ENCODE data around the gene CEACAM18.

The CEACAM18 gene

DNA sequence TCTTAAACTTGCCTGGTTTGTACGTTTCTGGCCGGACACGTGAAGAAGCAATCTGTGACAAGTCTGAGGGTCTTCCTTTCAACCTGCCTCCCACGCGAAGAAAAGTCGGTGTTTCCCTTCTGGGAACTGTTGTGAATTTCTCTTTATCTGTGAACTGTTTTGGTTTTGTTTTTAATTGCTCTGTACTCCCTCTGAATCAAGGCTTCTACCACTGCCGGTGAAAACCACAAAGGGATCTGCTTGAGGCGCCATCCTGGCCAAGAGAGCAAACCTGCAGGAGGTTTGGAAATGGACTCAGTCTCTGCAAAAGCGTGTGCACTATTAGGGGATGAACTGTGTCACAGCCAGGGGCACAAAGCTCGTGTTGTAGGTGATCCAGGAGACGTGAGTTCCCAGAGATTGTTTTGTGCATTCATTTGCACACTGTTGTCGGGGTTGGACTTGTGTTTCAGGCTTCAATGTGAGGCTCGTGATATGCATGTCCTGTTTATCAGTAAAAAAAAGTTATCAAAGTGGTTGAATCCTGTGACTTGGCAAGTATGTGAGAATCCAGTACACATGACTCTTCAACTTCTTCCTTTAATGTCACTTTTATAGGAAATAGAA, 29.8 kb upstream of the CEACAM18 start:
- no peak overlapping the region for H3K4me2 ChIP-seq (ENCODE audit: low read length)
- no peak overlapping the region for H3K9ac ChIP-seq (ENCODE audit: low read depth, low read length)
- no peaks in the 10 kb centered on the region for H3K27me3 ChIP-seq (ENCODE audit: control insufficient read depth, insufficient read depth, low read length)
- no peaks in the 10 kb centered on the region for H3K4me1 ChIP-seq (ENCODE audit: control insufficient read depth, insufficient read depth, low read length)
- no peaks in the 10 kb centered on the region for H3K36me3 ChIP-seq (ENCODE audit: insufficient read depth, low read length)
- peaks cover 11% of the 10 kb centered on the region for H3K9me3 ChIP-seq (replicated peaks; ENCODE audit: low read length)
- H3K4me3 ChIP-seq (ENCODE audit: low read length) = no peak overlapping the region

DNA sequence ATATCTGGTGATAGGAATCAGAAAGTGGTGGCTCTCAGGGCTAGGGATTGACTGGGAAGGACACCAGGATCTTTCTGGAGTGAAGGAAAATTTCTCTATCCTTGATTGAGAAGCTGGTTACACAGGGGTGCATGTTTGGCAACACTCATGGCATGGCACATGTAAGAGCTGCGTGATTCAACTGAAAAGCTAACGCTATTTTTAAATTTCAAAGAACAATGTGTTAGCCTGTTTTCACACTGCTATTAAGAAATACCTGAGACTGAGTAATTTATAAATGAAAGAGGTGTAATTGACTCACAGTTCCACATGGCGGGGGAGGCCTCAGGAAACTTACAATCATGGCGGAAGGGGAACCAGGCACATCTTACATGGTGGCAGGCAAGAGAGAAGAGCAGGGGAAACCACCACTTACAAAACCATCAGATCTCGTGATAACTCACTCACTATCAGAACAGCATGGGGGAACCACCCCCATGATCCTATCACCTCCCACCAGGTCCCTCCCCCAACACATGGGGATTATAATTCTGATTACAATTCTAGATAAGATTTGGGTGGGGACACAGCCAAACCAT, 27.5 kb upstream of the CEACAM18 start:
- Histone ChIP-seq H3K36me3 (ENCODE audit: insufficient read depth, low read length) (no peaks in the 10 kb centered on the region), H3K27me3 (ENCODE audit: control insufficient read depth, insufficient read depth, low read length) (no peaks in the 10 kb centered on the region), H3K4me1 (ENCODE audit: control insufficient read depth, insufficient read depth, low read length) (no peaks in the 10 kb centered on the region), H3K9ac (ENCODE audit: low read depth, low read length) (no peak overlapping the region), H3K4me2 (ENCODE audit: low read length) (no peak overlapping the region), H3K4me3 (ENCODE audit: low read length) (no peak overlapping the region), H3K9me3 (replicated peaks; ENCODE audit: low read length) (peaks cover 11% of the 10 kb centered on the region)

DNA sequence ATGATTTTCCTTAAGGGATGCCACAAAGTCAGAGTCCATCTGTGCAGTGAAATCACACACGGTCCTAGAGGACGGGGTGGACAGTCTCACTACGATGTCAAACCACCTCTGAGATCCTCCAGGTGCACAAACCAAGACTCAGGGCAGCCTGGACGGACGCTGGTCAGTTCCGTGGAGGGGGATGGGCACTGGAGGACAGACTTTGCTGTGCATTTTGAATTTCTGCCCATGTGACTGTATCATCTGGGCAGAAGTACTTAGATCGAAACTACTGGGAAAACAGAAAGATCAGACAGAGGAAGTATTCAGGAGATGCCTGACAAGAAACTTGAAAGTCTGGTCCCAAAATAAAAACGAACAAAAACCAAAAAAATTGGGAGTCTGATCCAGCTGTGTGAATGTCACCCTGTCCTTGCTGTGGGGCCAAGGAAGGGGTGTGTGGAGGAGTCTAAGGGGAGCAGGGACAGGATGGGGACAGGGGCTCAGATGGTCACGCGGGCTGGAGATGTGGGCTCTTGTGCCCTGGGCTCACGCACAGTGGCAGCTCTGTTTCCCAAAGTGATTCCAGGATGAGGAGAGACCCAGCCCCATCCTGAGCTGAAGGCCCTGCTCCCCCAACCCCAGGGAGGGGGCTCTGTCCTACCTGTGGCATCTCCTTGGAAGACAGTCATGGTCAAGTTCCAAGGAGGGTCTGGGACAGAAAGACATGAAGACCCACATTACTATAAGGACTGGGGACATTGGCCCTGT, 21.6 kb upstream of the CEACAM18 start:
- Histone ChIP-seq H3K36me3 (ENCODE audit: insufficient read depth, low read length) (no peaks in the 10 kb centered on the region), H3K9ac (ENCODE audit: low read depth, low read length) (no peak overlapping the region), H3K27me3 (ENCODE audit: control insufficient read depth, insufficient read depth, low read length) (no peaks in the 10 kb centered on the region), H3K4me3 (ENCODE audit: low read length) (no peak overlapping the region), H3K9me3 (replicated peaks; ENCODE audit: low read length) (no peaks in the 10 kb centered on the region), H3K4me1 (ENCODE audit: control insufficient read depth, insufficient read depth, low read length) (no peaks in the 10 kb centered on the region), H3K4me2 (ENCODE audit: low read length) (no peak overlapping the region)

DNA sequence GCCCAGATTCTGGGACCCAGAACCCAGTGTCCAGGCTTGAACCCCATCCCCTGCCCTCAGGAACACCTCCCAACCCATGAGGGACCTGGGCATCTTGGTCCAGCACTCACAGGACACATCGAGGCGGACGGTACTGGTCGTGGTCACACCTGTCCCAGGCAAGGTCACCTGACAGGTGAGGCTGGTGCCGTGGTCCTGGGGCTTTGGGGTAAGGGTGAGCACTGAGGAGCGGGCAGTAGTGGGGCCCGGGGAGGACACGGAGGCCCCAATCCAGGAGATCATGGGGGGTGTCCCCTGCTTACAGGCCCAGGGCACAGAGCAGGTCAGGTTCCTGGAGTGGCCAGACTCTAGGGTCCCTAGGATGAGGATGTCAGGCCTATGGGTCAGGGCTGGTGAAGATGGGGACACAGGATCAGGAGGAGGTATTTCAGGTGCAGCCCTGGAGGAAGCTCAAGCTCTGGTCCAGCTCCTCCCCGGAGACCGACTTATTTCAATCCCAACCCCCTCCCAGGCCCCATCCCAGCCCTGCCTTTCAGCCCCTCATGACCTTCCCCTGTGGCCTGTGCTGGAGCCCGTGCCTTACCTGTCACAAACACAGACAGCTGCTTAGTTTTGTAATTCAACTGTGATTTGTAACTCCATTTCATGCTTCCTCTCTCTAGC, 20.9 kb upstream of the CEACAM18 start:
- Histone ChIP-seq H3K36me3 (ENCODE audit: insufficient read depth, low read length) (no peaks in the 10 kb centered on the region), H3K4me2 (ENCODE audit: low read length) (no peak overlapping the region), H3K4me3 (ENCODE audit: low read length) (no peak overlapping the region), H3K4me1 (ENCODE audit: control insufficient read depth, insufficient read depth, low read length) (no peaks in the 10 kb centered on the region), H3K9ac (ENCODE audit: low read depth, low read length) (no peak overlapping the region), H3K27me3 (ENCODE audit: control insufficient read depth, insufficient read depth, low read length) (no peaks in the 10 kb centered on the region), H3K9me3 (replicated peaks; ENCODE audit: low read length) (no peaks in the 10 kb centered on the region)

DNA sequence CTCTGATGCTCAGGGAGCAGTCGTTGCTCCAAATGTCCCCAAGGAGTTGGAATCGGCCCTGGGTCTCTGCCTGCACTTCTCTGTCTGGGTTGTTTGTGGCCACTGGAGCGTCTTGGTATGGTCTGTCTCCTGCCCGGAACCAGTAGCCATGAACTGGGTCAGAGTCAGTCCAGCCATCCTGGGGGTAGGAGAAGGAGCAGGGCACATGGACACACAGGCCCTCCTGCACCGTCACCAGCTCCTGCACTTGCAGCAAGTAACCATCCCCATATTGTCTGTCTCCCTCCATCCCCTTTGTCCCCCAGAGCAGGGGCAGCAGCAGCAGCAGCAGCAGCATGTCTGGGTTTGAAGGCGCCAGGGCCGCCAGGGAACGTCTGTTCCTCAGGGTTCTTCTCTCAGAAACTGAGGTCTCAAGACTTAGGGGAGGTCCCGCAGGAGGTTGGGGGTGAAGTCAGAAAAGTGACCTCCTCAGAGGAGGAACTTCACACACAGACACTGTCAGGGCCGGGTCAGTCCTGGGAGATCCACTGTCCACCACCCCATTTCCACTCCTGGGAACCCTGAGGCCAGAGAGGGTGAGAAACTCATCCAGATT, 20.2 kb upstream of the CEACAM18 start, which contains the start of gene SIGLEC8:
SIGLEC8 (minus strand) TSS at position 404 of the 595 bp plus-strand sequence; CDS start at position 337, 67 bp downstream.
- Histone ChIP-seq H3K4me3 (ENCODE audit: low read length) (no peak within 1 kb of the TSS), H3K27me3 (ENCODE audit: control insufficient read depth, insufficient read depth, low read length) (no peaks in the 10 kb centered on the region), H3K9me3 (replicated peaks; ENCODE audit: low read length) (no peaks in the 10 kb centered on the region), H3K9ac (ENCODE audit: low read depth, low read length) (no peak within 1 kb of the TSS), H3K4me1 (ENCODE audit: control insufficient read depth, insufficient read depth, low read length) (no peaks in the 10 kb centered on the region), H3K4me2 (ENCODE audit: low read length) (no peak within 1 kb of the TSS), H3K36me3 (ENCODE audit: insufficient read depth, low read length) (no peaks in the 10 kb centered on the region)

DNA sequence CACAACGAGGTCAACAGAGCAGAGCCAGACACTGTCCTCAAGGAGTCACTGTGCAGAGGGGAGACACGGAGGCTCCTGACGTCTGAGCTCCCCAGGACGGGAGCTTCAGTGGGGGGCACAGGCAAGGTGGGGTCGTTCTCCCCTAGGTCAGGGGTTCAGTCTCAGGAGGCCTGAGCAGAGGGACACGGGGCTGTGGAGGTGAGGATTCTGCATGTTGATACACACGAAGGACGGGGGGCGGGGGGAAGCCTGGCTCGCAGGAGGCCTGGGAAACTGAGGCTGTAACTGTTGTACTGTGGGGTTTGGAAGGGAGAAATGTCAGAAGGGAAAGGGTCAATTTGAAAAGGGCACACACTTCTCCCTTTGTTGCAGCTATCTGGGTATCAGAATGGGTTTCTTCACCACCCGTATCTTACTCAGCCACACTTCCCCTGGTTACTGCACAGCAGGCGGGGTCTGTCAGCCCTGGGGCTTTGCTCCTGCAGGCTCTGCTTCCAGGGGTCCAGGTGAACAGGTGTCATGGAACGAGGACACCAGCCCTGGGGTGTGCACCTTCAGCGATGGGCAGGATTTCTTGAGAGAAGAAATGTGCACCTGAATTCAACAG, 19.3 kb upstream of the CEACAM18 start:
- no peak overlapping the region for H3K9ac ChIP-seq (ENCODE audit: low read depth, low read length)
- H3K4me2 ChIP-seq (ENCODE audit: low read length) = no peak overlapping the region
- no peaks in the 10 kb centered on the region for H3K4me1 ChIP-seq (ENCODE audit: control insufficient read depth, insufficient read depth, low read length)
- H3K9me3 ChIP-seq (replicated peaks; ENCODE audit: low read length) = no peaks in the 10 kb centered on the region
- H3K4me3 ChIP-seq (ENCODE audit: low read length) = no peak overlapping the region
- no peaks in the 10 kb centered on the region for H3K27me3 ChIP-seq (ENCODE audit: control insufficient read depth, insufficient read depth, low read length)
- no peaks in the 10 kb centered on the region for H3K36me3 ChIP-seq (ENCODE audit: insufficient read depth, low read length)

DNA sequence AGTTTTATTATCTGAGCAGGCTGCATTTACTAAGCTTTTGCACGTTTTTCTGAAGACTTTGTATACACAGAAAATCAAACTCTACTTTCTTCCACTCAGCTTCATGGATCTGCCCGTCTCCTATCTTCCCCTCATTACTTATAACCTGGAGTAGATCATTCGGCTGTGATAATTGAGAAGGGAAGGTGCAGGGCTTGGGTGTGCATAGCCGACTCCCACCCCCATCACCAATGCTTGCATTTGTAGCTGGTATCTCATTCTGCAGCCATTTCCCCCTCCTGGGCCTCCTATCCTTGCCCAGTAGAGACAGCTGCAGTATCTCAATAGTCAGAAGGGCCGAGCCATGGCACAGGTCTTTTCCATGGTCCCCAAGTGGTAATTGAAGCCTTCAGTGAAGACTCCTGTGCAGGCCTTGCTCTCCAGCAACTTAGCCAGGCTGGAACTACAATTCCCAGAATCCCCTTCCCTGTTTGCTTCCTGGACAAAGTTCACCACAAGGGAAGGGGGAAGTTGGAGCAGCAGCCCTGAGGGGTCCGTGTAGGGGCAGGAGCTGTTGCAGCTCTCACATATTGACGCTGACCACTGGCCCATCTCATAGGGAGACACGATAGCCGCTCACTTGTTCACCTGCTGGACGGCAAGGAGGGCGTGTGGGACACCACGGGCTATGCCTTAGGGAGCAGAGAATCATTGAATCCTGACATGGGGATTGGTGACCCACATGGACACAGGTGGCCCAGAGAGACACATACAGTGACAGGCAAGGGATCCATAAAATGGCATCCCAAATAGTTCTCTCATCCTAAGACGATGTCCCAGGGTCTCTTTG, 18.0 kb upstream of the CEACAM18 start:
- H3K9me3 ChIP-seq (replicated peaks; ENCODE audit: low read length) = no peaks in the 10 kb centered on the region
- no peaks in the 10 kb centered on the region for H3K36me3 ChIP-seq (ENCODE audit: insufficient read depth, low read length)
- H3K4me3 ChIP-seq (ENCODE audit: low read length) = peak overlapping the region; percentile 42
- H3K4me1 ChIP-seq (ENCODE audit: control insufficient read depth, insufficient read depth, low read length) = no peaks in the 10 kb centered on the region
- no peaks in the 10 kb centered on the region for H3K27me3 ChIP-seq (ENCODE audit: control insufficient read depth, insufficient read depth, low read length)
- H3K9ac ChIP-seq (ENCODE audit: low read depth, low read length) = no peak overlapping the region
- peak overlapping the region; percentile 20 for H3K4me2 ChIP-seq (ENCODE audit: low read length)

DNA sequence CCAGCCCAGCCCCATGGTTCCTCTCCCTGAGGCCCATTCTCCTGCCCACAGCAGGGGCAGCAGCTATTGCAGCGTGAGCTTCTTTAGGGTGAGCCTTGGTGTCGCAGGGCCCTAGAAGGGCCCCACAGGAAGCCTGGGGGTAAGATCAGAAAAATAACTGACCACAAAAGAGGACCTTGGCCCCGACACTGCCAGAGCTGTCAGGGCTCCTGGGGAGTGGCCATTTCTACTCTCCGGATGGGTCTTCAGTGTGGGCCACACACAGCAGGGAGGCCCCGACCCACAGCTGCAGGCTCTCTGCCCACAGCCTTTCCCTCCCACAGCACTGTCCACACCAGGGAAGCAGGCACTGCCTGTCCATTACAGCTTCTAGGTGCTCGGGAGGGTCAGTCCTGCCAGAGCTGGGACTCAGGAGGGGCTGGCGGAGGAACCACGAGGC, 16.6 kb upstream of the CEACAM18 start:
- H3K4me3 ChIP-seq (ENCODE audit: low read length) = no peak overlapping the region
- H3K4me1 ChIP-seq (ENCODE audit: control insufficient read depth, insufficient read depth, low read length) = no peaks in the 10 kb centered on the region
- H3K36me3 ChIP-seq (ENCODE audit: insufficient read depth, low read length) = no peaks in the 10 kb centered on the region
- no peak overlapping the region for H3K9ac ChIP-seq (ENCODE audit: low read depth, low read length)
- no peaks in the 10 kb centered on the region for H3K27me3 ChIP-seq (ENCODE audit: control insufficient read depth, insufficient read depth, low read length)
- H3K9me3 ChIP-seq (replicated peaks; ENCODE audit: low read length) = no peaks in the 10 kb centered on the region
- H3K4me2 ChIP-seq (ENCODE audit: low read length) = no peak overlapping the region

DNA sequence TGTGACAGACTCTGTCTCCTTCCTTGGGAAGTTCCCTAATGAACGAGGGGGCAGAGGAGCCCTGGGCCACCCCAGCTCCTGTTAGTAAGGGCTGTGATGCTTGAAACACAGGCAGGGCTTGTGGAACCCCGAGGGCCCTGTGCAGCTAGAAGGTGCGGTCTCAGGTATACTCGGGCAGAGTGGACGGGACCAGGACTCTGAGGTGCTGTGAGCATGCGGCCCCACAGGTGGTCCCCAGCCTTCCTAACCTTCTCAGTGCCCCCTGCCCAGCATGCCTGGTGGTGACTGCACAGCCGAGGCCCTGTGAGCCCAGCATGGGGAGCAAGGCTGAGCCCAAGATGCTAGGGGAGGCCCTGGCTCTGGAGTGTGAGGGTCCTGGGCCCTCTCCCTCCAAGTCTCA, 16.1 kb upstream of the CEACAM18 start:
- H3K36me3 ChIP-seq (ENCODE audit: insufficient read depth, low read length) = no peaks in the 10 kb centered on the region
- no peak overlapping the region for H3K9ac ChIP-seq (ENCODE audit: low read depth, low read length)
- no peak overlapping the region for H3K4me3 ChIP-seq (ENCODE audit: low read length)
- no peaks in the 10 kb centered on the region for H3K9me3 ChIP-seq (replicated peaks; ENCODE audit: low read length)
- H3K4me2 ChIP-seq (ENCODE audit: low read length) = no peak overlapping the region
- H3K4me1 ChIP-seq (ENCODE audit: control insufficient read depth, insufficient read depth, low read length) = no peaks in the 10 kb centered on the region
- H3K27me3 ChIP-seq (ENCODE audit: control insufficient read depth, insufficient read depth, low read length) = no peaks in the 10 kb centered on the region

DNA sequence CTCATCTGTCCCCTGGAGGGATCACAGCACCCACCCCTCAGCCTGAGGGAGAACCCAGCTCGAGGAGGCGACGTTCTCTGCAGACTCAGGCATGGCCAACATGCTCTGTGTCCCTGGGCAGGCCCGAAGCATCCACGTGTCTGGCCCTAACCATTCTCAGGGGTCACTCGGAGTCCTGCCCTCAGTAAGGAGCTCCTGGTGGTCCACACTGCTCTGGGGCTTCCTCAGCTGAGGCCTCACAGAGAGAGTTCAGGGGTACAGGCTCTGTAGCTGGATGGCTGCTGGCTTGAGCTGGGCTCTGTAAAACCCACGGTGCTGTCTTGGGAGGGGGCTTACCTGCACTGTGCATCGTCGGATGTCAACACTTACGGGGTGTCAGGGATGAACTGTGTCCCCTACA, 15.7 kb upstream of the CEACAM18 start:
- Histone ChIP-seq H3K4me3 (ENCODE audit: low read length) (no peak overlapping the region), H3K36me3 (ENCODE audit: insufficient read depth, low read length) (no peaks in the 10 kb centered on the region), H3K4me1 (ENCODE audit: control insufficient read depth, insufficient read depth, low read length) (no peaks in the 10 kb centered on the region), H3K27me3 (ENCODE audit: control insufficient read depth, insufficient read depth, low read length) (no peaks in the 10 kb centered on the region), H3K9me3 (replicated peaks; ENCODE audit: low read length) (no peaks in the 10 kb centered on the region), H3K9ac (ENCODE audit: low read depth, low read length) (no peak overlapping the region), H3K4me2 (ENCODE audit: low read length) (no peak overlapping the region)

Measured in skeletal muscle satellite cell (primary cell).